ENCODE results near the gene CTNND2. TPM values are rescaled to one million over a fixed set of nuclear protein-coding genes. Genes with fewer than 3 reads are reported as not detected.
"Not testable (repeated sequence)": the region's sequence is repeated elsewhere in the genome, so short reads cannot be mapped to it uniquely, and the experiment has no call there.

The CTNND2 gene
- polyA plus RNA-seq, 2 donors, result 0.09 TPM; not detected in 1

GRCh38 chr5:11422342-11422741, 481.9 kb downstream of the CTNND2 start:
- no peaks in the 10 kb centered on the region for H3K9me3 ChIP-seq (ENCODE audit: control insufficient read depth in 2 of 2, insufficient read depth in 1 of 2, low read depth in 1 of 2, low read length in 1 of 2)
- H3K27me3 ChIP-seq (ENCODE audit: control insufficient read depth in 1 of 2, insufficient read depth in 2 of 2, low read length in 2 of 2), result no peaks in the 10 kb centered on the region
- 77 to 79% methylated on average over 6 of the region's 6 CpGs for WGBS, 2 donors
- no peaks in the 10 kb centered on the region for H3K36me3 ChIP-seq (ENCODE audit: control insufficient read depth in 2 of 2, insufficient read depth in 2 of 2, low read length in 1 of 2)
- H3K4me1 ChIP-seq (ENCODE audit: control insufficient read depth in 2 of 2, insufficient read depth in 2 of 2, low read length in 1 of 2), result no peaks in the 10 kb centered on the region
- H3K27ac ChIP-seq (ENCODE audit: low read depth in 2 of 2, low read length in 1 of 2), result no peak overlapping the region
- H3K4me3 ChIP-seq (ENCODE audit: low read depth in 1 of 2, low read length in 2 of 2), result no peak overlapping the region

GRCh38 chr5:11420969-11421368, 483.3 kb downstream of the CTNND2 start:
- no peaks in the 10 kb centered on the region for H3K27me3 ChIP-seq (ENCODE audit: control insufficient read depth in 1 of 2, insufficient read depth in 2 of 2, low read length in 2 of 2)
- 91 to 92% methylated on average over 2 of the region's 2 CpGs for WGBS, 2 donors
- H3K9me3 ChIP-seq (ENCODE audit: control insufficient read depth in 2 of 2, insufficient read depth in 1 of 2, low read depth in 1 of 2, low read length in 1 of 2), result no peaks in the 10 kb centered on the region
- H3K4me1 ChIP-seq (ENCODE audit: control insufficient read depth in 2 of 2, insufficient read depth in 2 of 2, low read length in 1 of 2), result no peaks in the 10 kb centered on the region
- no peak overlapping the region for H3K4me3 ChIP-seq (ENCODE audit: low read depth in 1 of 2, low read length in 2 of 2)
- H3K36me3 ChIP-seq (ENCODE audit: control insufficient read depth in 2 of 2, insufficient read depth in 2 of 2, low read length in 1 of 2), result no peaks in the 10 kb centered on the region
- no peak overlapping the region for H3K27ac ChIP-seq (ENCODE audit: low read depth in 2 of 2, low read length in 1 of 2)

- Histone ChIP-seq H3K27ac (ENCODE audit: low read depth in 2 of 2, low read length in 1 of 2) (no peak overlapping the region), H3K9me3 (ENCODE audit: control insufficient read depth in 2 of 2, insufficient read depth in 1 of 2, low read depth in 1 of 2, low read length in 1 of 2) (no peaks in the 10 kb centered on the region), H3K4me1 (ENCODE audit: control insufficient read depth in 2 of 2, insufficient read depth in 2 of 2, low read length in 1 of 2) (no peaks in the 10 kb centered on the region), H3K27me3 (ENCODE audit: control insufficient read depth in 1 of 2, insufficient read depth in 2 of 2, low read length in 2 of 2) (no peaks in the 10 kb centered on the region), H3K36me3 (ENCODE audit: control insufficient read depth in 2 of 2, insufficient read depth in 2 of 2, low read length in 1 of 2) (no peaks in the 10 kb centered on the region), H3K4me3 (ENCODE audit: low read depth in 1 of 2, low read length in 2 of 2) (no peak overlapping the region)
- WGBS, 2 donors, result 29 to 41% methylated on average over 3 of the region's 3 CpGs
These were observed 488.5 kb downstream of the CTNND2 start for GRCh38 chr5:11415751-11416150.

- H3K27me3 ChIP-seq (ENCODE audit: control insufficient read depth in 1 of 2, insufficient read depth in 2 of 2, low read length in 2 of 2); H3K27ac ChIP-seq (ENCODE audit: low read depth in 2 of 2, low read length in 1 of 2); H3K4me3 ChIP-seq (ENCODE audit: low read depth in 1 of 2, low read length in 2 of 2); H3K36me3 ChIP-seq (ENCODE audit: control insufficient read depth in 2 of 2, insufficient read depth in 2 of 2, low read length in 1 of 2); H3K4me1 ChIP-seq (ENCODE audit: control insufficient read depth in 2 of 2, insufficient read depth in 2 of 2, low read length in 1 of 2); H3K9me3 ChIP-seq (ENCODE audit: control insufficient read depth in 2 of 2, insufficient read depth in 1 of 2, low read depth in 1 of 2, low read length in 1 of 2): not testable (repeated sequence)
- 94 to 96% methylated on average over 1 of the region's 1 CpG for WGBS, 2 donors
These were observed 489.5 kb downstream of the CTNND2 start for GRCh38 chr5:11414732-11415131.

- 93 to 94% methylated on average over 2 of the region's 2 CpGs for WGBS, 2 donors
These were observed 492.6 kb downstream of the CTNND2 start for GRCh38 chr5:11411621-11412020.

GRCh38 chr5:11407556-11408145, 496.6 kb downstream of the CTNND2 start:
- H3K27me3 ChIP-seq (ENCODE audit: control insufficient read depth in 1 of 2, insufficient read depth in 2 of 2, low read length in 2 of 2), result no peaks in the 10 kb centered on the region
- WGBS, 2 donors, result 84 to 86% methylated on average over 5 of the region's 5 CpGs
- no peaks in the 10 kb centered on the region for H3K4me1 ChIP-seq (ENCODE audit: control insufficient read depth in 2 of 2, insufficient read depth in 2 of 2, low read length in 1 of 2)

More at GRCh38 chr5:11411621-11412020, 492.6 kb downstream of the CTNND2 start:
- Histone ChIP-seq H3K36me3 (ENCODE audit: control insufficient read depth in 2 of 2, insufficient read depth in 2 of 2, low read length in 1 of 2) (no peaks in the 10 kb centered on the region), H3K9me3 (ENCODE audit: control insufficient read depth in 2 of 2, insufficient read depth in 1 of 2, low read depth in 1 of 2, low read length in 1 of 2) (no peaks in the 10 kb centered on the region), H3K4me1 (ENCODE audit: control insufficient read depth in 2 of 2, insufficient read depth in 2 of 2, low read length in 1 of 2) (no peaks in the 10 kb centered on the region), H3K27me3 (ENCODE audit: control insufficient read depth in 1 of 2, insufficient read depth in 2 of 2, low read length in 2 of 2) (no peaks in the 10 kb centered on the region), H3K27ac (ENCODE audit: low read depth in 2 of 2, low read length in 1 of 2) (no peak overlapping the region), H3K4me3 (ENCODE audit: low read depth in 1 of 2, low read length in 2 of 2) (no peak overlapping the region)

GRCh38 chr5:11400316-11400715, 503.9 kb downstream of the CTNND2 start:
- H3K4me1 ChIP-seq (ENCODE audit: control insufficient read depth in 2 of 2, insufficient read depth in 2 of 2, low read length in 1 of 2), result no peaks in the 10 kb centered on the region
- 76 to 83% methylated on average over 2 of the region's 2 CpGs for WGBS, 2 donors
- no peak overlapping the region for H3K27ac ChIP-seq (ENCODE audit: low read depth in 2 of 2, low read length in 1 of 2)
- no peaks in the 10 kb centered on the region for H3K36me3 ChIP-seq (ENCODE audit: control insufficient read depth in 2 of 2, insufficient read depth in 2 of 2, low read length in 1 of 2)
- no peaks in the 10 kb centered on the region for H3K27me3 ChIP-seq (ENCODE audit: control insufficient read depth in 1 of 2, insufficient read depth in 2 of 2, low read length in 2 of 2)
- H3K4me3 ChIP-seq (ENCODE audit: low read depth in 1 of 2, low read length in 2 of 2), result no peak overlapping the region
- no peaks in the 10 kb centered on the region for H3K9me3 ChIP-seq (ENCODE audit: control insufficient read depth in 2 of 2, insufficient read depth in 1 of 2, low read depth in 1 of 2, low read length in 1 of 2)

More at GRCh38 chr5:11407556-11408145, 496.6 kb downstream of the CTNND2 start:
- Histone ChIP-seq H3K36me3 (ENCODE audit: control insufficient read depth in 2 of 2, insufficient read depth in 2 of 2, low read length in 1 of 2) (no peaks in the 10 kb centered on the region), H3K9me3 (ENCODE audit: control insufficient read depth in 2 of 2, insufficient read depth in 1 of 2, low read depth in 1 of 2, low read length in 1 of 2) (no peaks in the 10 kb centered on the region), H3K27ac (ENCODE audit: low read depth in 2 of 2, low read length in 1 of 2) (no peak overlapping the region), H3K4me3 (ENCODE audit: low read depth in 1 of 2, low read length in 2 of 2) (no peak overlapping the region)

- Histone ChIP-seq H3K36me3 (ENCODE audit: control insufficient read depth in 2 of 2, insufficient read depth in 2 of 2, low read length in 1 of 2) (no peaks in the 10 kb centered on the region), H3K4me3 (ENCODE audit: low read depth in 1 of 2, low read length in 2 of 2) (no peak overlapping the region), H3K9me3 (ENCODE audit: control insufficient read depth in 2 of 2, insufficient read depth in 1 of 2, low read depth in 1 of 2, low read length in 1 of 2) (no peaks in the 10 kb centered on the region), H3K27ac (ENCODE audit: low read depth in 2 of 2, low read length in 1 of 2) (no peak overlapping the region), H3K4me1 (ENCODE audit: control insufficient read depth in 2 of 2, insufficient read depth in 2 of 2, low read length in 1 of 2) (no peaks in the 10 kb centered on the region), H3K27me3 (ENCODE audit: control insufficient read depth in 1 of 2, insufficient read depth in 2 of 2, low read length in 2 of 2) (no peaks in the 10 kb centered on the region)
- 82 to 88% methylated on average over 3 of the region's 3 CpGs for WGBS, 2 donors
These were observed 505.5 kb downstream of the CTNND2 start for GRCh38 chr5:11398728-11399127.

- Histone ChIP-seq H3K9me3 (ENCODE audit: control insufficient read depth in 2 of 2, insufficient read depth in 1 of 2, low read depth in 1 of 2, low read length in 1 of 2) (no peaks in the 10 kb centered on the region), H3K27me3 (ENCODE audit: control insufficient read depth in 1 of 2, insufficient read depth in 2 of 2, low read length in 2 of 2) (no peaks in the 10 kb centered on the region), H3K36me3 (ENCODE audit: control insufficient read depth in 2 of 2, insufficient read depth in 2 of 2, low read length in 1 of 2) (no peaks in the 10 kb centered on the region), H3K4me3 (ENCODE audit: low read depth in 1 of 2, low read length in 2 of 2) (no peak overlapping the region), H3K4me1 (ENCODE audit: control insufficient read depth in 2 of 2, insufficient read depth in 2 of 2, low read length in 1 of 2) (no peaks in the 10 kb centered on the region), H3K27ac (ENCODE audit: low read depth in 2 of 2, low read length in 1 of 2) (no peak overlapping the region)
- WGBS, 2 donors, result 83 to 90% methylated on average over 8 of the region's 8 CpGs
These were observed 506.7 kb downstream of the CTNND2 start for GRCh38 chr5:11397549-11397948.

GRCh38 chr5:11396917-11397316, 507.3 kb downstream of the CTNND2 start:
- H3K4me3 ChIP-seq (ENCODE audit: low read depth in 1 of 2, low read length in 2 of 2), result no peak overlapping the region
- 74 to 78% methylated on average over 5 of the region's 5 CpGs for WGBS, 2 donors
- H3K36me3 ChIP-seq (ENCODE audit: control insufficient read depth in 2 of 2, insufficient read depth in 2 of 2, low read length in 1 of 2), result no peaks in the 10 kb centered on the region
- H3K9me3 ChIP-seq (ENCODE audit: control insufficient read depth in 2 of 2, insufficient read depth in 1 of 2, low read depth in 1 of 2, low read length in 1 of 2), result no peaks in the 10 kb centered on the region
- H3K27me3 ChIP-seq (ENCODE audit: control insufficient read depth in 1 of 2, insufficient read depth in 2 of 2, low read length in 2 of 2), result no peaks in the 10 kb centered on the region
- H3K4me1 ChIP-seq (ENCODE audit: control insufficient read depth in 2 of 2, insufficient read depth in 2 of 2, low read length in 1 of 2), result no peaks in the 10 kb centered on the region
- no peak overlapping the region for H3K27ac ChIP-seq (ENCODE audit: low read depth in 2 of 2, low read length in 1 of 2)
